Astrocyte of the spinal cord (primary cell): ENCODE measurements around the gene DNAJC15.

Experiments
- DNase-seq: peaks from one replicate; pipeline ENCODE4 v3.0.0; 2011; ENCODE audit warnings: low read depth, low spot score
- H3K4me3 ChIP-seq: 2 replicates; pipeline ENCODE4 v1.5.1; 2011; ENCODE audit warnings: low read depth, mild to moderate bottlenecking, low read length, moderate library complexity
- CTCF ChIP-seq: IDR thresholded peaks from 2 replicates; pipeline ENCODE4 v1.5.1; 2012; ENCODE audit warnings: low read depth, mild to moderate bottlenecking, low read length, inconsistent platforms
- in situ Hi-C: cut with HindIII; loops from 2 replicates; pipeline ENCODE4 v1.10.0; 2017; ENCODE audit warnings: low sequenced_read_pairs

The DNAJC15 gene

GRCh38 chr13:42992764-42993122, 30.6 kb upstream of the DNAJC15 start:
- no peak for TF ChIP-seq CTCF
- in situ Hi-C loops = no loop called here
- DNase-seq = no peak
- no peak overlapping the region for H3K4me3 ChIP-seq

GRCh38 chr13:42994878-42995277, 28.5 kb upstream of the DNAJC15 start:
- no peak for DNase-seq
- H3K4me3 ChIP-seq = no peak overlapping the region
- in situ Hi-C loops = no loop called here
- TF ChIP-seq CTCF = no peak

- in situ Hi-C loops = no loop called here
- TF ChIP-seq CTCF = no peak
- DNase-seq = peak; percentile 84
- H3K4me3 ChIP-seq = no peak overlapping the region
Measured at GRCh38 chr13:42996584-42996983, 26.8 kb upstream of the DNAJC15 start.

GRCh38 chr13:42997381-42997780, 26.0 kb upstream of the DNAJC15 start:
- peak; percentile 28 for DNase-seq
- TF ChIP-seq CTCF = no peak
- no peak overlapping the region for H3K4me3 ChIP-seq
- in situ Hi-C loops = no loop called here

- in situ Hi-C loops = no loop called here
Measured at GRCh38 chr13:42999491-42999890, 23.9 kb upstream of the DNAJC15 start.

GRCh38 chr13:43000676-43001075, 22.7 kb upstream of the DNAJC15 start:
- TF ChIP-seq CTCF = no peak
- DNase-seq = no peak
- in situ Hi-C loops = no loop called here

More at GRCh38 chr13:42999491-42999890, 23.9 kb upstream of the DNAJC15 start:
- no peak overlapping the region for H3K4me3 ChIP-seq
- no peak for DNase-seq
- TF ChIP-seq CTCF = no peak

GRCh38 chr13:43002021-43002420, 21.4 kb upstream of the DNAJC15 start:
- in situ Hi-C loops = no loop called here

More at GRCh38 chr13:43000676-43001075, 22.7 kb upstream of the DNAJC15 start:
- H3K4me3 ChIP-seq = no peak overlapping the region

More at GRCh38 chr13:43002021-43002420, 21.4 kb upstream of the DNAJC15 start:
- no peak overlapping the region for H3K4me3 ChIP-seq
- no peak for DNase-seq
- TF ChIP-seq CTCF = no peak
